GM18519 (cell line): ENCODE results near the gene DHPS.
"Not testable (repeated sequence)": the region's sequence is repeated elsewhere in the genome, so short reads cannot be mapped to it uniquely, and the experiment has no call there.

Experiments
- ATAC-seq: cut with Tn5 transposase; IDR thresholded peaks from one replicate; pipeline ENCODE4 v1.9.1; 2021; ENCODE audit warnings: mild to moderate bottlenecking, moderate library complexity; ENCODE audit not compliant: unreplicated experiment, low FRiP score

DHPS gene

DNA sequence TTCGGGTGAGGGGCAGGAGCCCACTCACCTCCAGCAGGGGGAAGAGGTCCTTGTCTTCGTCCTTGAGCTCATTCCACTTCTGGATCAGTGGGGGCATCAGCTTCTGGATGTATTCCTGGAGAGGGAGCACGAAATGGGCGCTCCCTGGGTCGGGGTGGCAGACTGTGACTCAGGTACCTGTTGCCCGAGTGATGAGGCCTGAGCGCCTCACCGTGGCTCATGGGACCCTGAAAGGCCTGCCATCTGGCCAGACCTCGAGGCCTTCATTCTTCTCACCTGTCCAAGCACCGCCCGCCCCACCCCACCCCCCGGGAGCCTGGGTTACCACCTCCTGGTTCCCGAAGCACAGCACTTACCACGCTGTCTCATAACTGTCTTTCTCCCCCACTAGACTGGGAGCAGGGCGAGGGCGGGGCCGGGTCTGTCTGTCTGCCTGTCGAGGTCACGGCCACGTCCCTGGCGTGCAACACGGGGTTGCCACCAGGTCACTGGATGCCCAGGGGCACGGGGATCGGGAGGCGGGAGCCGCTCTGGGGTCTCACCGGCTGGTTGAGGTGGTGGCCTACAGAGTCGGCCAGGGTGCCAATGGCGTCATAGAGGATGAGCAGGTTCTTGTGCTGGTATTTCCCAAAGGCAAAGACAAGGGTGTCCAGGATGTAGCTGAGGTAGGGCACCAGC is 24.1 kb upstream of the DHPS start:
- no peak for ATAC-seq

DNA sequence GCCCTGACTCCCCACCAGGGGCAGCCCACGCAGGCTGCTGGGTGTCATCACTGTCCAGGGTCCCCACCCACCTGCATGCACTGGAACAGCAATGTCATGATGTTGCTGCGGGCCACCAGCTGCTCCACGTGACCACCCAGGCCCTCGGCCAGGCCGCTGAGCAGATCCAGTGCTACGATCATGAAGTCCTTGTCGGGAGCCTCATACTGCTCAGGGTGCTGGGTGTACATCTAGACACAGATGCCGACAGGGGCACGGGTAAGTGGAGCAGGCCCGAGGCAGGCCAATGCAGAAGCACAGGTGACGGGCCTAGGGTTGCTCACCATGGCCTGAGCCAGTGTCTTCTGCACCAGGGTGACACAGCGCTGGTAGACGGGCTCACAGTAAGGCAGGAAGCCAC is 23.5 kb upstream of the DHPS start:
- ATAC-seq, result no peak

DNA sequence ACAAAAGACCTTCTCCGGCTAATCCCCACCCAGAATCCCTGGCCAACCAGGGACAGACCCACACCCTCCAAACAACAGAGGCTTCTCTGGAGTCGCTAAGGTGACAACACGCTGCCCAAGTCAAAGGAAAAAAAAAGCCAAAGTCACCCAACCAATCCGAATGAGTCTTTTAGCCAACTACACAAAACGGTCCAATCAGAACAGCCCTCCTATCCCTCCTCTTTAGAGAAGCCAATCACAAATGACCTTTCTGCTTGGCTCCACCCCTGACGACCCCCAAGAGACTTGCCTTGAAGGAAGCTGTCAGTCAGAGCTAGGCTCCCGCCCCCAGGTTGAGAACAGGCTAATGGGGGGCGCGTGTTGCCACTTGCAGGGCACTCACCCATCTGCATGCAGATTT is 21.4 kb upstream of the DHPS start:
- ATAC-seq, result no peak

DNA sequence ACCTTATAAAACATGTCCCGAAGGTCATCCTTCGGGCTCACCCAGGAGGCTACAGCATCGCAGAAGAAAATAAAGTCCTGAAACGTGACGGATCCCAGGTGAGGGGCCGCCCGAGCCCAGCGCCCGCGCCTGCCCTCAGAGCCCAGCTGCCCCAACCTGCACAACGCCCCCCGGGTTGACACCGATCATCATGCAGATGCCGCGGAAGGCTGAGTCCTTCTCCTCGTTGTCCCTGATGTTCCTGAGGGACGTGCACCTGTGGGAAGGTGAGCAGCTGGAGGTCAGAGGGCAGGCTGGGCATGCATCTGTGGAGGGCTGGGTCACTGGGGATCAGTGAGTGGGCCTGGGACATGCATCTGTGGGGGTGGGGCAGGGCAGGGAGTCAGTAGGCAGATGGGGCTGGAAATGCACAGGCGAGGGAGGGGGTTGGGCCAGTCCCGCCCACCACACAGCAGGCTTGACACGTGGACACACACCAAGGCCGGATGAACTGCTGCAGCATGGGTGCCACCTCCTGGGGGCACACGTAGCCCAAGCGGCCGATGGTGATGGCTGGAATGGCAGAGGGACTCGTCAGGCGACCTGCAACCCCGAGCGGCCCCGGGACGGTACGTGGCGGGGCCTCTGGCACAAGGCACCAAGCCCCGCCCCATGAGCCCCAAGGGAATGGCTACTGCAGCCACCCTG is 20.1 kb upstream of the DHPS start:
- ATAC-seq, result no peak

DNA sequence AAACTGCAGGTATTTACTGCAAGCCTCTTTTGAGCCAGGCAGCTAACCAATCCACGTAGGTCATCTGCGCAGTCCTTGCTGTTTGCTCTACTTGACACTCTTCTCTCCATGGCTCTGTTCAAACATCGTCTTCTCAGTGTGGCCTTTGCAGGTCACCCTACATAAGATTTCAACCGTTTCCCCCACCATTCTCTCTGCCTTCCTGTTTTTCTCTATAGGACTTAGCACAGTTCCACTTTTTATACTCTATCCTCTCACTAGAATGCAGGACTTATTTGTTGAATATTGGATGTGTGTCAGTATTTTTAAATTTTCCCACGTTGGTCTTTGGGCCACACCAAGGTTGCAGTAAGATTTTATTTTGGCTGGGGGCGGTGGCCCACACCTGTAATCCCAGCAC is 16.5 kb upstream of the DHPS start:
- no peak for ATAC-seq

DNA sequence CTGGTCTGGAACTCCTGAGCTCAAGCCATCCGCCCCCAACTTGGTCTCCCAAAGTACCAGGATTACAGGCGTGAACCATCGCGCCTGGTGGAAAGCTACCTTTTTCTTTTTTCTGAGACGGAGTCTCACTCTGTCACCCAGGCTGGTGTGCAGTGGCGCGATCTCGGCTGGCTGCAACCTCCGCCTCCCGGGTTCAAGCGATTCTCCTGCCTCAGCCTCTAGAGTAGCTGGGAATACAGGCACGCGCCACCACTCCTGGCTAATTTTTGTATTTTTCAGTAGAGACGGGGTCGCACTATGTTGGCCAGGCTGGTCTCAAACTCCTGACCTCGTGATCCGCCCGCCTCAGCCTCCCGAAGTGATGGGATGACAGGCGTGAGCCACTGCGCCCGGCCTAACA is 15.7 kb upstream of the DHPS start:
- not testable (repeated sequence) for ATAC-seq

DNA sequence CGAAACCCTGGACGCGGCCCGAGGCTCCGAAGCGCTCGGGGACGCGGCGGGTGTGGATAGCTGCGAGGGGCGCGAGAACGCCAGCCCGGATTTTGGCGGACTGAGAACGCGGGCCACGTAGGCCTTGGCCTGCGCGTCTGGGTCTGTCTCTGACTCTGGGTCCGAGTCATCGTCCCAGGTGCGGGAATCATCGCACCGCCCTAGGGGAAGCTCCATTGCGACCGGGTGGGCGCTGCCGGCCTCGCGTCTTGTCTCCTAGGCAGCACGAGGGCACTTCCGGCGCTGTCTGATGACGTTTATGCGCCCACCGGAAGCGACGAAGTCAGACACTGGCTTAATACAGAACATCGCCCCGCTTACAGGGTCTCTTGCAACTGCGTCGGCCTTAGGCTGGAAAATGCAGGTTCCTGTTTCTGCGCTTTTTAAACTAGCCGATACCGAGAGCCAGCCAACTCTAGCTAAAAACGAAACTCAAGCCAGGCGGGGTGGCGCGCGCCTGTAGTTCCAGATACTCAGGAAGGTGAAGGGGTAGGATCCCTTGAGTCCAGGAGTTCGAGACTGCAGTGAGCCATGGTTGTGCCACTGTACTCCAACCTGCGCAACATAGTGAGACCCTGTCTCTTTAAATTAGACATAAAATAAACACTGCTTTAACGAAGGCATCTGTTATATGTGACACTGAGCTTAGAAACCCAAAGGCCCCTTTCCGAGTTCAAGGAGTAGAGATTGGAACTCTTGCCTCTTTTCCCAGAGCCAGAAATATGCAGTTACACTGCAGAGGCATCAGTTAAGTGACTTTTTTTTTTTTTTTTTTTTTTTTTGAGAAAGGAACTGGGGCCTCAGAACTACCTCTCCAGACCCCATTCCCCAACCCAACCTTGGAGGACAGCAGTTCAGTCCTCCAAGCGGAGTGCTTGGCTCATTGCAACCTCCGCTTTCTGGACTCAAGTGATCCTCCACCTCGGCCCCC is 15.0 kb upstream of the DHPS start, which contains the start of gene FBXW9:
Gene FBXW9, minus strand, starts transcription at position 266 of the 970 bp plus-strand sequence. Its CDS starts 50 bp downstream, at position 216.
- no peak for ATAC-seq

DNA sequence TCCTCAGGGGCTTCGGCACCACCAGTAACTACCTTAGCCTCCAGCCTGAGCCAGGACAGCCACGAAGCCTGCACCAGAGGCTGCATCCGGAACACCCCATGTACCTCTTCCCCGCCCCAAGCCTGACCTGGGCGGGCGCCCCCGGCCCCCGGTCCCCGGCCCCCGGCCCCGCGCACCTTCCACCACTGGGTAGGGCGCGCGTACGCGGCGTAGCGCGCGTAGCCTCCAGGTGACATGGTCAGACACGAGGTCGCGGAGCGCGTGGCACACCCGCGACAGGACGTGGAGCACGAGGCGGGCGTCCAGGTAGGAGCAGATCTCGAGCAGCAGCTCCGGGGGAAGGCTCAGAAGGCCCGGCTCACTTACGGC is 14.3 kb upstream of the DHPS start:
- ATAC-seq, result no peak

DNA sequence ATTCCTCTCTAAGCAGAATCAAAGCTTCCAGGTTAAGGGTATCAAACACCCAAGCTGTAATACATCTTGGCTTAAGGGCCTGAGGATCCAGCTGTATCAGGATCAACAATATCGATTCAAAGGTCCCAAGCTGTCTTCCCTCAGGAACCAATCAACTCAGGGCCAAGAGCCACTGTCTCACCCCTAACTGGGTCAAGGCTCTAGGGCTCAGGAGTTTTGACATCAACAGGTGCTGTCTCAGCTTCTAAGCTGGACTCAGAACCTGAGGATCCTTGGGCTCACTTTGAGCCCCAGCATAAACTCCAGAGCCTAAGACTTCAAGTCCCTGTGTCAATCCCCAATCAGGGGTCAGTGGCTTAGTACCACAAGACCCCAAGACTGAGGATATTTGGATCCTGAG is 13.8 kb upstream of the DHPS start:
- ATAC-seq, result no peak

DNA sequence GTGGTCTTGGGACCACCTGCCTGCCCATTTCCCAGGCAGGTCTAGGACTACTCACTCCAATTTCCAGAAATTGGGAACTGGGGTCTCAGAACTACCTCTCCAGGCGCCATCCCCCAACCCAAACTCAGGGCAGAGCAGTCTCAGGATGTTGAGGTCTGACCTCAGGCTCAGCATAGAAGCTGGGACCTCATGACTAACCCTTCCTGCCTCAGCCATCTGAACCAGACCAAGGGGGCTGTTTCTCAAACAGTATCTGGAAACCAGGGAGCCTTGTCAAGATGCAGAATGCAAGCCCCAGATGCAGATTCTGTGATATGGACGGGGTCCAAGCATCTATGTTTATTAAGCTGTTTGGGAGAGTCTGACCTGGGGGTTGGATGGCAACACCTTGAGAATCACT is 13.4 kb upstream of the DHPS start:
- no peak for ATAC-seq

DNA sequence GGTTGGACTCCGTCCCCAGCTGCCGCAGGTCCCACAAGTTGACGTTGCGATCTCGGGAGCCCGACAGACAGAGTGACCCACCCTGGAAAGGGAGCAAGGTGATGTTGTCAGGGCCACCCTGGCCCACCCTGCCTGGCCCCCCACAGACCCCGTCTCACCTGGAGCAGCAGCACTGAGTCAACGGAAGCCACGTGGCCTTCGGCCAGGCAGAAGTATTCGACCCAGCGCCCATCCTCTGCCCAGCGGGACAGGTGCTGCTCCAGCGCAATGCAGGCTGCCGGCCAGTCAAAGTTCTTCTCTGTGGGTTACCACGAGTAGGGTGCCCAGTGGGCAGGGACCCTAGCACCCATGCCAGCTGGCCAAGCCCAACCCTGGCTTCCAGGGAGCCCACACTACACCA is 13.0 kb upstream of the DHPS start:
- ATAC-seq, result no peak

DNA sequence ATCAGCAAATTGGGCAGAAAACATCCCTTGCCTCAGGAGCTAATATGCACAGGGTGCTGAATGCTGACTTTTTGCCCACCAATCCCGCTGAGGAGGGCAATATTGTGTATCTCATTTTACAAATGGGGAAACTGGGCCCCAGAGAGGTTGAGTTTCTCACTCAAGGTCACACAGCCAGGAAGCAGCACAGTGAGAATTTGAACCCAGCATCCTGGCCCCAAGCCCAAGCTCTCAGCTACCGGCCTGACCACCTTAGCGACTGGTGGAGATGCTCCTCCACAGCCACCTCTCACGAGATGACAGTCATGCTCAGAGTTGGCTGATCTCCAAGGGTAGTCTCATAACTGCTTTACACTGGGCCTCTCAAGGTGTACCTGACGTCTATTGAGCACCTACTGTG is 11.3 kb upstream of the DHPS start:
- no peak for ATAC-seq

DNA sequence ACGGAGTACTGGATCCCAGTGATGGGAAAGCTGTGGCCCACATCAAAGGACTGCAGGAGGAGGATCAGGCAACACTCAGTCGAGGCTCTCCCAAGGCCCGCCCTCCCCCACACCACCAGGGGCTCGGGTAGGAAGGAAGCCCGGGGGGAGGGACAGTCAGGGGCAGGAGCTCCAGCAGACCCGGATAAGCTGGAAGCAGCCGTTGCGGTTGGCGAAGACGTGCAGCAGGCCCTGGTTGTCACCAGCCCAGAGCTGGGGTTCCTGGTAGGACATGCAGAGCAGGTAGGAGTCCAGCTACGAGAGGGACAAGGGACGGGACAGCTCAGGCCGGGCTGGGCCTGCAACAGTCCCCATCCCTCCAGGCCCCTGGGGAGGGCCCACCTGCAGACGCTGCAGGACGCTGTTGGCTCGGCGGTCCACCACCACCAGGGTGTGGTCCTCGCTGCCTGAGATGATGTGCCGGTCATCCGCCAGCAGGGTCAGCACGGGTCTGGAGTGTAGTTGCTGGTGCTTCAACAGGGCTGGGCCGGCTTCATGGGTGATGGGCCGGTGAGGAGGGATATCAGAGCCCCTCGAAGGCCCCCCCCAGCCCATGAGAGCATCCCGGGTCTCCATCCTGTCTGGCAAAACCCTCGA is 8.0 kb upstream of the DHPS start:
- ATAC-seq, result no peak

DNA sequence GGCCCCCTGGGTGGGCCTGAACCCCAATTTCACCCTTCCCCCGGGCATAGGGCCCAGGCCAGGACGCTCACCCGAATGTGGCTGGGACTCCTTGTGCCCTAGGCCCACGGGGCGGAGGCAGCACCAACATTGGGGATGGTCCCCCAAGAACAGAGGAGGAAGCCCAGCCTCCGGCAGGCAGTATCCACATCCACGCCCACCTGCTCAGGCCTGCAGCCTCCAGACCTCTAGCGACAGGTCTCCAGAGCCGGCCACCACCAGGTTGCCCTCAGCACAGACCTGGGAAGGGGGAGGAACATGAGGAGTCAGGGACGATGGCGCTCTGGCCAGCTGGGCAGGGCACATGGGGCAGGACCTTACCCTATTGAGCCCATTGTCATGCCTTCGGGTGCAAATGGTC is 7.3 kb upstream of the DHPS start:
- no peak for ATAC-seq

DNA sequence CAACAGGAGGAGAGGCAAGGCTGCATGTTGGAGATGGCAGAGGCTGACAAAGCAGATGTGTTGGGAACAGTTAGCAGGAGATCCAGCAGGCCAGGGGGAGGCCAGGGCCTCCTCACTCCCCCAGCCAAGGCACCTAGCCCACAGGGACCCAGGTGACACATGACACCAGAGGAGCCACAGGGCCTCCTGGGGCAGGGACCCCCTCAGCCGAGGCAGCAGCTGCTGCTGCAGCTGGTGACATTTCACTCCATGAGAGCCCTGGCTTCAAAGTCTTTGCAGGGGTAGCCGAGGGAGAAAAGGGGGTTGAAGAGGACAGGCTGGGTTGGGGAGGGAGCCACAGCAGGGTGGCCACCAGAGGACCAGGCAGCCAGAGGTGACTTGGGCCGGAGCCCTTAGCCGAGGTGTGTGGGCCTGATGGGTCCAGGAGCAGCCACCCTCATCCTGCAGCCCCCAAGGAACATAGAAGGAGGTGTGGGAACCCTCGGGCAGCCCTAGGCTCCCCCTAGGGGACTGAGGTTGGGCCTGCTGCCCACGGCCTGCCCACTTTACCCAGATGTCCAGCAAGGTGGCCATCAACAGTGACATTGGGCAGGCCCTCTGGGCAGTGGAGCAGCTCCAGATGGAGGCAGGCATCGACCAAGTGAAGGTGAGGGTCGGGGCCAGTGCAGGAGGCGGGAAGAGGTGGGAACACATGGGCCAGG is 6.0 kb upstream of the DHPS start, which contains the start of gene GNG14:
Gene GNG14, plus strand, starts transcription at position 503 of the 701 bp plus-strand sequence. Its CDS starts 51 bp downstream, at position 554.
- ATAC-seq, result no peak

DNA sequence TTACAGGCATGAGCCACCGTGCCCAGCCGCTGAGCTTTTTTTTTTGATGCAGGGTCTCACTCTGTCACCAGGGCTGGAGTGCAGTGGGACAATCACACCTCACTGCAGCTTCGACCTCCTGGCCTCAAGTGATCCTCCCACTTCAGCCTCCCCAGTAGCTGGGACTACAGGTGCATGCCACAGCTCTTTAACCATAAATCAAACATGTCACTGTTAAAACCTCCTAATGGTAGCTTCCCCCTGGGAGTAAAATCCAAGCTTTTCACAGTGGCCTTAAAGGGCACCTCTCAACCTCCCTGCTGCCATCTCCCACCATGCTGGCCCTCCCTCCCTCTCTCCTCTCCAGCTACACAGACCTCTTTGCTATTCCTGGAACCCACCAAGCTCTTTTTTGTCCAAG is 4.2 kb upstream of the DHPS start:
- ATAC-seq, result no peak

DNA sequence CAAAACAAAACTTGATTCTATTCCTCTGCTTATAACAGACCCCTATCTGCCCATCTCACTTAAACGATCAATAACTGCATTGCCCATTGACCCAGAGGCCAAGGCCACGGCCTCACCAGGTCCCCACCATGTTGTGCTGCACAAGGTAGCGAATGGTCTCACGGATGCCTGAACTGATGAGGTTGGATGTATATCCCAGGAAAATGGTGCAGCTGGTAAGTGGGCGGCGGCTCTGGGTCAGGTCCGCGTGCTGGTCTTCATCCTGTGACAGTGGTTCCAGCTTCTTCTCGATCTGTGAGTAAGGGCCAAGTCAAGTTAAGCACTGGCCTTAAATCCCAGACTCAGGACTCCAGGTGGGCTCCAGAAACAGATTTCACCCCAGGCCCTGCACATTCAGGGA is 1.6 kb downstream of the DHPS start:
- ATAC-seq, result no peak

DNA sequence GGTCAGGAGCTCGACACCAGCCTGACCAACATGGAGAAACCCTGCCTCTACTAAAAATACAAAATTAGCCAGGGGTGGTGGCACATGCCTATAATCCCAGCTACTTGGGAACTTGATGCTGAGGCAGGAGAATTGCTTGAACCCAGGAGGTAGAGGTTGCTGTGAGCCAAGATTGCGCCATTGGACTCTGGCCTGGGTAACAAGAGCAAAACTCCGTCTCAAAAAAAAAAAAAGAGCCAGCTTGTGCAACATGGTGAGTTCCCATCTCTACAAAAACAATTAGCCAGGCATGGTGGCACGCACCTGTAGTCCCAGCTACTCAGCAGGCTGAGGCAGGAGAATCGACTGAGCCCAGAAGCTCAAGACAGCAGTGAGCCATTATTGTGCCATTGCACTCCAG is 3.6 kb downstream of the DHPS start:
- not testable (repeated sequence) for ATAC-seq

DNA sequence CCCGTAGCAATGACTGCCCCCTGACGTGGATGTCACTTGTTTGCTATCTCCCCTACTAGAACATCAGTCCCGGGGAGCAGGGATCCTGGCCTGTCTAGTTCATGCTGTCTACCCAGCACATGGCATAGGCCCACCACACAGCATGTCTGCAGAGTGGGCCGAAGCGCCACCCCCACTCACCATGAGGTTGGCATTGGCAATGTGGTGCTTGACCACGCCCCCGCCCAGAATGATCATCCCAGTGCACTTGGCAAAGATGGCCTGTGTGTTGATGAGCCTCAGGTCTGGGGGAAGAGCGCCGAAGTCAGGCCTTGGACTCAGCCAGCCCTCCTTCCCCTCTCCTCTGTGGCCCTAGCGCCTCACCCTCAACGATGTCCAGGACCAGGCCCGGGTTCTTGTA is 4.8 kb downstream of the DHPS start:
- ATAC-seq, result no peak

DNA sequence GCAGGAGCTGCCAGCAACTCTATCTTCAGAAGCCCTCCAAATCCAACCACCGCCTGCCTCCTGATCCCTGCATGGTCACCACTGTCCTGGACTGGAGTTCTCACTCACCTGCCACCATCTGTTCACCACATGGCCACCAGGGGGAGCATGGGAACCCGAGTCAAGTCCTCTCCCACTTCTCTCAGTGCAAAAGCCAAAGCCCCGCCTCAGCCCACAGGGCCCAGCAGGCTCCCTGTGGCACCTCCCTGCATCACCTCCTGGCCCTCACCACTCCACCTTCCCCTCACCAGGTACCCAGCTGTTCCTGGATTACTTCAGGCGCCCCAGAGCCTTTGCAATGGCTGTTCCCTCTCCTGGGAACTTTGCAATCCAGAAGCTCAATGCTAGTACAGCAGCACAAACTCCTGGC is 5.3 kb downstream of the DHPS start:
- no peak for ATAC-seq
